Measurements from ENCODE around the gene FPGS. TPM values are rescaled to one million over a fixed set of nuclear protein-coding genes. Genes with fewer than 3 reads are reported as not detected.

The FPGS gene
- total RNA-seq, 2 donors from 2014 or later = 64.8 to 73.8 TPM

GRCh38 chr9:127767909-127768331 lies 34.8 kb upstream of the FPGS start:
- H3K36me3 Mint-ChIP-seq = peaks cover 0 to 37% of the 10 kb centered on the region in 2 donors
- ATAC-seq (no peak), DNase-seq (ENCODE audit: low spot score in 2 of 2) (no peak)
- no peaks in the 10 kb centered on the region for H3K9me3 Mint-ChIP-seq
- H3K27ac Mint-ChIP-seq = peak overlapping the region; percentile 75 to 90

- ATAC-seq (no peak), DNase-seq (ENCODE audit: low spot score in 2 of 2) (no peak)
- peaks cover 0 to 38% of the 10 kb centered on the region in 2 donors for H3K36me3 Mint-ChIP-seq
- no peaks in the 10 kb centered on the region for H3K9me3 Mint-ChIP-seq
- peak overlapping the region; percentile 75 to 80 for H3K27ac Mint-ChIP-seq
Measured at GRCh38 chr9:127768698-127769097, 34.0 kb upstream of the FPGS start.

- ATAC-seq (no peak), DNase-seq (ENCODE audit: low spot score in 2 of 2) (no peak)
- Mint-ChIP-seq H3K9me3 (no peaks in the 10 kb centered on the region), H3K36me3 (peaks cover 3 to 42% of the 10 kb centered on the region in 2 donors), H3K27ac (peak overlapping the region; percentile 75 to 80)
Measured at GRCh38 chr9:127769101-127769500, 33.6 kb upstream of the FPGS start.

GRCh38 chr9:127769929-127770582 lies 32.6 kb upstream of the FPGS start:
- H3K36me3 Mint-ChIP-seq = peaks cover 5 to 47% of the 10 kb centered on the region in 2 donors

GRCh38 chr9:127770583-127770904 lies 32.1 kb upstream of the FPGS start:
- Mint-ChIP-seq H3K36me3 (peaks cover 5 to 42% of the 10 kb centered on the region in 2 donors), H3K9me3 (no peaks in the 10 kb centered on the region), H3K27ac (peak overlapping the region; percentile 76 to 92)
- DNase-seq (ENCODE audit: low spot score in 2 of 2) = no peak
- ATAC-seq = no peak

More at GRCh38 chr9:127769929-127770582, 32.6 kb upstream of the FPGS start:
- H3K27ac Mint-ChIP-seq = peak overlapping the region; percentile 76 to 92
- ATAC-seq (no peak), DNase-seq (ENCODE audit: low spot score in 2 of 2) (no peak)
- no peaks in the 10 kb centered on the region for H3K9me3 Mint-ChIP-seq

- ATAC-seq = peak; percentile 89 to 97
- H3K36me3 Mint-ChIP-seq = peaks cover 5 to 37% of the 10 kb centered on the region in 2 donors
- peak; percentile 97 to 98 for DNase-seq (ENCODE audit: low spot score in 2 of 2)
- H3K9me3 Mint-ChIP-seq = no peaks in the 10 kb centered on the region
- H3K27ac Mint-ChIP-seq = peak overlapping the region; percentile 76 to 92
Measured at GRCh38 chr9:127770905-127771569, 31.6 kb upstream of the FPGS start.

- ATAC-seq (no peak), DNase-seq (ENCODE audit: low spot score in 2 of 2) (no peak)
- Mint-ChIP-seq H3K27ac (peak overlapping the region; percentile 76 to 92), H3K9me3 (no peaks in the 10 kb centered on the region), H3K36me3 (peaks cover 8 to 35% of the 10 kb centered on the region in 2 donors)
Measured at GRCh38 chr9:127771570-127772189, 31.0 kb upstream of the FPGS start.

GRCh38 chr9:127772603-127773002 lies 30.1 kb upstream of the FPGS start:
- Mint-ChIP-seq H3K27ac (no peak overlapping the region), H3K36me3 (peaks cover 17 to 36% of the 10 kb centered on the region in 2 donors), H3K9me3 (no peaks in the 10 kb centered on the region)
- ATAC-seq (no peak), DNase-seq (ENCODE audit: low spot score in 2 of 2) (no peak)

- H3K27ac Mint-ChIP-seq = no peak overlapping the region
- peaks cover 24 to 35% of the 10 kb centered on the region in 2 donors for H3K36me3 Mint-ChIP-seq
- DNase-seq (ENCODE audit: low spot score in 2 of 2) (no peak), ATAC-seq (no peak)
- H3K9me3 Mint-ChIP-seq = no peaks in the 10 kb centered on the region
Measured at GRCh38 chr9:127773272-127773671, 29.4 kb upstream of the FPGS start.

- H3K36me3 Mint-ChIP-seq = peaks cover 27 to 29% of the 10 kb centered on the region in 2 donors
- no peak for DNase-seq (ENCODE audit: low spot score in 2 of 2)
- no peak for ATAC-seq
- no peak overlapping the region for H3K27ac Mint-ChIP-seq
- no peaks in the 10 kb centered on the region for H3K9me3 Mint-ChIP-seq
Measured at GRCh38 chr9:127773981-127774380, 28.7 kb upstream of the FPGS start.

- peaks cover 26 to 27% of the 10 kb centered on the region in 2 donors for H3K36me3 Mint-ChIP-seq
Measured at GRCh38 chr9:127776195-127776923, 26.3 kb upstream of the FPGS start.

GRCh38 chr9:127776924-127777289 lies 25.8 kb upstream of the FPGS start:
- ATAC-seq = no peak
- DNase-seq (ENCODE audit: low spot score in 2 of 2) = no peak
- Mint-ChIP-seq H3K36me3 (peaks cover 26 to 27% of the 10 kb centered on the region in 2 donors), H3K27ac (peak overlapping the region; percentile 92 to 98), H3K9me3 (no peaks in the 10 kb centered on the region)

More at GRCh38 chr9:127776195-127776923, 26.3 kb upstream of the FPGS start:
- ATAC-seq = peak; percentile 33 to 44
- no peaks in the 10 kb centered on the region for H3K9me3 Mint-ChIP-seq
- peak; percentile 67 to 82 for DNase-seq (ENCODE audit: low spot score in 2 of 2)
- H3K27ac Mint-ChIP-seq = peak overlapping the region; percentile 92 to 98

GRCh38 chr9:127777368-127777980 lies 25.2 kb upstream of the FPGS start:
- peak overlapping the region; percentile 96 to 98 for H3K27ac Mint-ChIP-seq
- H3K9me3 Mint-ChIP-seq = no peaks in the 10 kb centered on the region
- no peak for DNase-seq (ENCODE audit: low spot score in 2 of 2)
- peaks cover 26 to 27% of the 10 kb centered on the region in 2 donors for H3K36me3 Mint-ChIP-seq
- ATAC-seq = no peak

GRCh38 chr9:127778280-127779135 lies 24.2 kb upstream of the FPGS start, which contains the start of gene SH2D3C:
TSS of gene SH2D3C (minus strand) at chr9:127778666. CDS start at chr9:127778627, 39 bp downstream.
- H3K9me3 Mint-ChIP-seq = no peaks in the 10 kb centered on the region
- H3K27ac Mint-ChIP-seq = peak within 1 kb of the TSS; percentile 96 to 98

GRCh38 chr9:127779136-127779981 lies 23.3 kb upstream of the FPGS start:
- peak; percentile 55 to 86 for DNase-seq (ENCODE audit: low spot score in 2 of 2)
- ATAC-seq = peak; percentile 78 to 80
- H3K36me3 Mint-ChIP-seq = peaks cover 19 to 22% of the 10 kb centered on the region in 2 donors
- peak overlapping the region; percentile 93 to 98 for H3K27ac Mint-ChIP-seq
- no peaks in the 10 kb centered on the region for H3K9me3 Mint-ChIP-seq

More at GRCh38 chr9:127778280-127779135, 24.2 kb upstream of the FPGS start, which contains the start of gene SH2D3C:
- H3K36me3 Mint-ChIP-seq = peaks cover 26 to 27% of the 10 kb centered on the region in 2 donors
- DNase-seq (ENCODE audit: low spot score in 2 of 2) (peak in 1 of 2 donors; percentile 72), ATAC-seq (peak; percentile 39 to 53)
